ENCODE measurements around the gene CASP10.
"Not testable (repeated sequence)": the region's sequence is repeated elsewhere in the genome, so short reads cannot be mapped to it uniquely, and the experiment has no call there.

DNA sequence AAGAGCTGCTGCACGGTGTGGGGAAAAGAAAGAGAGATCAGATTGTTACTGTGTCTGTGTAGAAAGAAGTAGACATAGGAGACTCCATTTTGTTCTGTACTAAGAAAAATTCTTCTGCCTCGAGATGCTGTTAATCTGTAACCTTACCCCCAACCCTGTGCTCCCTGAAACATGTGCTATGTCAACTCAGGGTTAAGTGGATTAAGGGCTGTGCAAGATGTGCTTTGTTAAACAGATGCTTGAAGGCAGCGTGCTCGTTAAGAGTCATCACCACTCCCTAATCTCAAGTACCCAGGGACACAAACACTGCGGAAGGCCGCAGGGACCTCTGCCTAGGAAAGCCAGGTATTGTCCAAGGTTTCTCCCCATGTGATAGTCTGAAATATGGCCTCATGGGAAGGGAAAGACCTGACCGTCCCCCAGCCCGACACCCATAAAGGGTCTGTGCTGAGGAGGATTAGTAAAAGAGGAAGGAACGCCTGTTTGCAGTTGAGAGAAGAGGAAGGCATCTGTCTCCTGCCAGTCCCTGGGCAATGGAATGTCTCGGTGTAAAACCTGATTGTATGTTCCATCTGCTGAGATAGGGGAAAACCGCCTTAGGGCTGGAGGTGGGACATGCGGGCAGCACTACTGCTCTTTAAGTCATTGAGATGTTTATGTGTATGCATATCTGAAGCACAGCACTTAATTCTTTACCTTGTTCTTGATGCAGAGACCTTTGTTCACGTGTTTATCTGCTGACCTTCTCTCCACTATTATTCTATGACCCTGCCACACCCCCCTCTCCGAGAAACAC is 43.8 kb upstream of the CASP10 start:
- not testable (repeated sequence) for TF ChIP-seq MAFK (IDR thresholded peaks at IDR 0.05; ENCODE audit: low read depth, low read length); POLR2A (IDR thresholded peaks at IDR 0.05; ENCODE audit: low read depth, low read length); NFE2L2 (IDR thresholded peaks at IDR 0.05; ENCODE audit: low read depth, low read length); FOS (IDR thresholded peaks at IDR 0.05; ENCODE audit: low read depth, low read length); RFX5 (IDR thresholded peaks at IDR 0.05; ENCODE audit: low read depth, low read length); CEBPB (IDR thresholded peaks at IDR 0.05; ENCODE audit: low read depth, low read length); RAD21 (IDR thresholded peaks at IDR 0.05; ENCODE audit: low read length); MXI1 (IDR thresholded peaks at IDR 0.05; ENCODE audit: borderline replicate concordance, low read depth, low read length); SMC3 (IDR thresholded peaks at IDR 0.05; ENCODE audit: low read depth, low read length); BHLHE40 (IDR thresholded peaks at IDR 0.05; ENCODE audit: low read depth, low read length); RCOR1 (IDR thresholded peaks at IDR 0.05; ENCODE audit: insufficient replicate concordance, low read length)
- TF ChIP-seq, protein P1, sequence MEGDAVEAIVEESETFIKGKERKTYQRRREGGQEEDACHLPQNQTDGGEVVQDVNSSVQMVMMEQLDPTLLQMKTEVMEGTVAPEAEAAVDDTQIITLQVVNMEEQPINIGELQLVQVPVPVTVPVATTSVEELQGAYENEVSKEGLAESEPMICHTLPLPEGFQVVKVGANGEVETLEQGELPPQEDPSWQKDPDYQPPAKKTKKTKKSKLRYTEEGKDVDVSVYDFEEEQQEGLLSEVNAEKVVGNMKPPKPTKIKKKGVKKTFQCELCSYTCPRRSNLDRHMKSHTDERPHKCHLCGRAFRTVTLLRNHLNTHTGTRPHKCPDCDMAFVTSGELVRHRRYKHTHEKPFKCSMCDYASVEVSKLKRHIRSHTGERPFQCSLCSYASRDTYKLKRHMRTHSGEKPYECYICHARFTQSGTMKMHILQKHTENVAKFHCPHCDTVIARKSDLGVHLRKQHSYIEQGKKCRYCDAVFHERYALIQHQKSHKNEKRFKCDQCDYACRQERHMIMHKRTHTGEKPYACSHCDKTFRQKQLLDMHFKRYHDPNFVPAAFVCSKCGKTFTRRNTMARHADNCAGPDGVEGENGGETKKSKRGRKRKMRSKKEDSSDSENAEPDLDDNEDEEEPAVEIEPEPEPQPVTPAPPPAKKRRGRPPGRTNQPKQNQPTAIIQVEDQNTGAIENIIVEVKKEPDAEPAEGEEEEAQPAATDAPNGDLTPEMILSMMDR (conservative IDR thresholded peaks at IDR 0.05; ENCODE audit: low read depth, low read length) = not testable (repeated sequence)
- TF ChIP-seq, protein P2, sequence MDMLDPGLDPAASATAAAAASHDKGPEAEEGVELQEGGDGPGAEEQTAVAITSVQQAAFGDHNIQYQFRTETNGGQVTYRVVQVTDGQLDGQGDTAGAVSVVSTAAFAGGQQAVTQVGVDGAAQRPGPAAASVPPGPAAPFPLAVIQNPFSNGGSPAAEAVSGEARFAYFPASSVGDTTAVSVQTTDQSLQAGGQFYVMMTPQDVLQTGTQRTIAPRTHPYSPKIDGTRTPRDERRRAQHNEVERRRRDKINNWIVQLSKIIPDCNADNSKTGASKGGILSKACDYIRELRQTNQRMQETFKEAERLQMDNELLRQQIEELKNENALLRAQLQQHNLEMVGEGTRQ (IDR thresholded peaks at IDR 0.05; ENCODE audit: low read depth, low read length) = not testable (repeated sequence)
- TF ChIP-seq, protein P3, sequence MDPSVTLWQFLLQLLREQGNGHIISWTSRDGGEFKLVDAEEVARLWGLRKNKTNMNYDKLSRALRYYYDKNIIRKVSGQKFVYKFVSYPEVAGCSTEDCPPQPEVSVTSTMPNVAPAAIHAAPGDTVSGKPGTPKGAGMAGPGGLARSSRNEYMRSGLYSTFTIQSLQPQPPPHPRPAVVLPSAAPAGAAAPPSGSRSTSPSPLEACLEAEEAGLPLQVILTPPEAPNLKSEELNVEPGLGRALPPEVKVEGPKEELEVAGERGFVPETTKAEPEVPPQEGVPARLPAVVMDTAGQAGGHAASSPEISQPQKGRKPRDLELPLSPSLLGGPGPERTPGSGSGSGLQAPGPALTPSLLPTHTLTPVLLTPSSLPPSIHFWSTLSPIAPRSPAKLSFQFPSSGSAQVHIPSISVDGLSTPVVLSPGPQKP (IDR thresholded peaks at IDR 0.05; ENCODE audit: borderline replicate concordance, low read depth, low read length) = not testable (repeated sequence)

Measured in IMR-90 (cell line).